Measurements from ENCODE around the gene TBC1D22B.

TBC1D22B gene

DNA sequence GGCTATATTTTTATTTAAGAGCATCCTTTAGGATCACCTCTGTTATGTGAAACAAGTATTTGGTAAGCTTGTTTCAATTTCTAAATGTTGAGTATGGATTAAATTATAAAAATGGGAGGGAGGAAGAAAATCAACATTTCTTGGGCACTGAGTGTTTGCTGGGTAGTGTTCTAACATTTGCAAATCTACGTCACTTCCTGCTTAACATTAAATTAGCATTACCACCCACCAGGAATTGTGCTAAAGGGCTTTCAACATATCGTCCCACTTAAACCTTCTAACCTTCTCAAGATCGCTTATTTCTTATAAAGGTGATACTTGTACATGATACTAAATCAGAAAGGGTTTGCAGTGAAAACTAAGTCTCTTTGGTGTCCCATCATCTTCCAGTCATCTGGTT, 8.3 kb downstream of the TBC1D22B start:
- Histone ChIP-seq H3K36me3 (ENCODE audit: control insufficient read depth in 2 of 2, insufficient read depth in 2 of 2, low read length in 2 of 2) (peaks cover 0 to 5% of the 10 kb centered on the region in 2 donors), H3K9me3 (ENCODE audit: control insufficient read depth in 2 of 2, low read length in 2 of 2) (no peaks in the 10 kb centered on the region), H3K9ac (ENCODE audit: low read depth in 1 of 2, low read length in 2 of 2) (no peak overlapping the region), H3K4me1 (ENCODE audit: control insufficient read depth in 2 of 2, insufficient read depth in 2 of 2, low read length in 2 of 2) (no peaks in the 10 kb centered on the region), H3K4me3 (ENCODE audit: low read length in 2 of 2) (no peak overlapping the region), H3K27me3 (ENCODE audit: control insufficient read depth in 2 of 2, insufficient read depth in 2 of 2, low read length in 2 of 2) (no peaks in the 10 kb centered on the region), H3K27ac (ENCODE audit: low read depth in 2 of 2, low read length in 2 of 2) (no peak overlapping the region)

DNA sequence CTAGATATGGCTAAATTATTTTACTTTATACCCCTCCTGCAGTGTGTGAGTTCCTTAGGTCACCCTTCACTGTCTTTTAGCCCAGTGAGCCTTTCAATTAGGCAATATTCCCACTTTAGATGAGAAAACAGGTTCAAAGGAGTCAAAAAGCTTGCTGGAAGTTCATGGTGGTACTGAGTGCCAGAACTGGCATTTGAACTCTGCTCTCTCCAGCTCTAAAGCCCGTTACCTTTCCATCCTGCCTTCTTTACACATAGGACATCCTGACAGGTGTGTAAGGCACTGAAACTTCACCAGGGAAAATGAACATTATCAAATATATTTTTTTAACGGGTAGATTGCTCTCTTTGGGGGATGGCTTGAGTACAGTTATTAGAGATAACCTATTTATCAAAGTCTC, 11.5 kb downstream of the TBC1D22B start:
- Histone ChIP-seq H3K9me3 (ENCODE audit: control insufficient read depth in 2 of 2, low read length in 2 of 2) (no peaks in the 10 kb centered on the region), H3K27ac (ENCODE audit: low read depth in 2 of 2, low read length in 2 of 2) (no peak overlapping the region), H3K4me3 (ENCODE audit: low read length in 2 of 2) (no peak overlapping the region), H3K27me3 (ENCODE audit: control insufficient read depth in 2 of 2, insufficient read depth in 2 of 2, low read length in 2 of 2) (no peaks in the 10 kb centered on the region), H3K9ac (ENCODE audit: low read depth in 1 of 2, low read length in 2 of 2) (no peak overlapping the region), H3K36me3 (ENCODE audit: control insufficient read depth in 2 of 2, insufficient read depth in 2 of 2, low read length in 2 of 2) (peaks cover 2 to 5% of the 10 kb centered on the region in 2 donors), H3K4me1 (ENCODE audit: control insufficient read depth in 2 of 2, insufficient read depth in 2 of 2, low read length in 2 of 2) (peaks cover 0 to 4% of the 10 kb centered on the region in 2 donors)

DNA sequence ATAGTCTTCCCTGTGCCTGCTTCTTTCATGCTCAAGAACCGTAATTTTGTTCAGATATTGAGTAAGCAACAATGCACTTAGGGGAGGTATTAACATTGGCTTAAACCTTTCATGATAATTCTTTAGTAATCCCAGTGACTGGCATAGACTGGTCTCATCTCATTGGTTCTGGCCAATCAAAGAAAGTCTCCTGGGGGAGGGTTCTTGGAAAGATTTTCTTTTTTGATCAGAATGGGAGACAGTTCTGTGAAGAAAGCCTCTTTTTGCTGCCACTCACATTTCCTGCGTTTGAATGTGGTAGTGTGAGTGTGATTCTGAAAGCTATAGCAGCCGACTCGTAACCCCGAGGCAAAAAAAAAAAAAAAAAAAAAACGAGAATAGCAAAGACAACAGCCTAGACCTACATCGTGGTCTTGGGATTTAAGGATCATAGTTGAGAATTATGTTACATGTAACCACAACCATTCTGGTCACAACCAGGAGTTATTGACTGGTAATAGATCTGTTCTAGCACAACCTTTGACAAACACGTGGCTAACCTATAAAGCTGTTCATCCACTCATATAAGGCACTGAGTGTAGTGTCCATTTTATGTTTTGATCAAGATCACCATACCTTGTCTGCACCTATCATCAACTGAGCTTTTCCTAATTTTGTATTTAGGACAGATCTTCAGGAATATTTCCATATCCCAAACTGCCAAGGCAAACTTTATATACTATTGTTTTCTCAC, 15.4 kb downstream of the TBC1D22B start:
- peaks cover 2 to 5% of the 10 kb centered on the region in 2 donors for H3K36me3 ChIP-seq (ENCODE audit: control insufficient read depth in 2 of 2, insufficient read depth in 2 of 2, low read length in 2 of 2)
- peaks cover 0 to 4% of the 10 kb centered on the region in 2 donors for H3K4me1 ChIP-seq (ENCODE audit: control insufficient read depth in 2 of 2, insufficient read depth in 2 of 2, low read length in 2 of 2)
- no peak overlapping the region for H3K4me3 ChIP-seq (ENCODE audit: low read length in 2 of 2)
- no peak overlapping the region for H3K27ac ChIP-seq (ENCODE audit: low read depth in 2 of 2, low read length in 2 of 2)
- no peaks in the 10 kb centered on the region for H3K27me3 ChIP-seq (ENCODE audit: control insufficient read depth in 2 of 2, insufficient read depth in 2 of 2, low read length in 2 of 2)
- no peak overlapping the region for H3K9ac ChIP-seq (ENCODE audit: low read depth in 1 of 2, low read length in 2 of 2)
- H3K9me3 ChIP-seq (ENCODE audit: control insufficient read depth in 2 of 2, low read length in 2 of 2) = no peaks in the 10 kb centered on the region

DNA sequence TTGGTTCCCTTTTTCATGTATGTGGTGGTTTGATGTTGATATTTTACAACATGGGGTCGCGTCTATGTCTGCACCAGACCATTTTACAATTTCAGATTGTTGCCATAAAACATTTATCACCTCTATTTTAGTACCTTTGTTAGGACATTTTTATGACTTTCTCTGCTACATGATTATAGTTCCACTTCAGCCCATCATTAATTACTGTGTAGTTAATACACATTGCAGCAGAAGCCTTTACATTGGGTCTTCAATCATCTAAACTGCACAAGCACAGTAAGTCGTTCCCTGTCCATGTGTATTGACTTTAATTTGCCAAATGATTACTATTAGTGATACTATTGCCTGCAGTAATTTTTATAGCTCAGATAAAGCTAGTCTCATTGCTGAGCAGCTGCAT, 16.1 kb downstream of the TBC1D22B start:
- Histone ChIP-seq H3K9ac (ENCODE audit: low read depth in 1 of 2, low read length in 2 of 2) (no peak overlapping the region), H3K4me1 (ENCODE audit: control insufficient read depth in 2 of 2, insufficient read depth in 2 of 2, low read length in 2 of 2) (peaks cover 0 to 4% of the 10 kb centered on the region in 2 donors), H3K27me3 (ENCODE audit: control insufficient read depth in 2 of 2, insufficient read depth in 2 of 2, low read length in 2 of 2) (no peaks in the 10 kb centered on the region), H3K36me3 (ENCODE audit: control insufficient read depth in 2 of 2, insufficient read depth in 2 of 2, low read length in 2 of 2) (peaks cover 2 to 5% of the 10 kb centered on the region in 2 donors), H3K27ac (ENCODE audit: low read depth in 2 of 2, low read length in 2 of 2) (no peak overlapping the region), H3K4me3 (ENCODE audit: low read length in 2 of 2) (no peak overlapping the region), H3K9me3 (ENCODE audit: control insufficient read depth in 2 of 2, low read length in 2 of 2) (no peaks in the 10 kb centered on the region)

DNA sequence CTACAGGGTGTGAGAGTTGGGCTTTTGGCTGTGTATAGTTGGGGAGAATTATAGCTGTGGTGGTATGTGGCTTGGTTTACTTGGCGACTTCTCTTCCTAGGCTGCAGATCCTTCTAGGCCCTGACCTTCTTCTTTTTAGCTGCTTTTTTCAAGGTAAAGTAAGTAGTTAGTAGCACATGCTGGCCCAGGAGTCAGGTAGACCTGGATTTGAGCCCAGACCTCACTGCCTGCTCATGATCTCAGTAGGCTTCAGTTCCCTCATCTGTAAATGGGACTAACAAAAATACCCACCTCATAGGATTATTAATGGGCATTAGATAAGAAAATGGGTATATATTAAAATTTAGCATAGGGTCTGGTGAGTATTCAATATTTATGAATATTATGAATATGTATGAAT, 17.8 kb downstream of the TBC1D22B start:
- Histone ChIP-seq H3K4me1 (ENCODE audit: control insufficient read depth in 2 of 2, insufficient read depth in 2 of 2, low read length in 2 of 2) (peaks cover 0 to 4% of the 10 kb centered on the region in 2 donors), H3K9me3 (ENCODE audit: control insufficient read depth in 2 of 2, low read length in 2 of 2) (no peaks in the 10 kb centered on the region), H3K27me3 (ENCODE audit: control insufficient read depth in 2 of 2, insufficient read depth in 2 of 2, low read length in 2 of 2) (no peaks in the 10 kb centered on the region), H3K9ac (ENCODE audit: low read depth in 1 of 2, low read length in 2 of 2) (no peak overlapping the region), H3K36me3 (ENCODE audit: control insufficient read depth in 2 of 2, insufficient read depth in 2 of 2, low read length in 2 of 2) (peaks cover 9 to 12% of the 10 kb centered on the region in 2 donors), H3K4me3 (ENCODE audit: low read length in 2 of 2) (no peak overlapping the region), H3K27ac (ENCODE audit: low read depth in 2 of 2, low read length in 2 of 2) (no peak overlapping the region)

DNA sequence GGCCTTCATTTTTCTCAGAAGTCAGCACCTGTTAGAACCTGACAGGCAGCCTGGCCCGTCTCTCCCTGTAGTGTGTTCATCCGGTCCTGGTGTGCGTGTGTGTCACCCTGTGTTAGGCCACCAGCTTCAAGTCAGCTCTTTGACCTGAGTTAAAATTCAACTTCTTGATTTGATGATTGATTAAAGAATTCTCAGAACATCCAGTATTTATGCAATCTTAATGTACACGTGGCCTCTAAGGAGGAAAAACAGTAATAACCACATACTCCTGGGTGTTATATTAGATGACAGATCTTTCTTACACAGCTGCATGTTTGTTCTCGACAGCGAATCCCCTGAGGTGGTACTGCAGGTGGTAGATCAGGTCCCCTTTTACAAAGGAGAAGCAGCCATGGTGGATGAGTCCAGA, 19.4 kb downstream of the TBC1D22B start:
- no peaks in the 10 kb centered on the region for H3K9me3 ChIP-seq (ENCODE audit: control insufficient read depth in 2 of 2, low read length in 2 of 2)
- H3K27ac ChIP-seq (ENCODE audit: low read depth in 2 of 2, low read length in 2 of 2) = no peak overlapping the region
- H3K27me3 ChIP-seq (ENCODE audit: control insufficient read depth in 2 of 2, insufficient read depth in 2 of 2, low read length in 2 of 2) = no peaks in the 10 kb centered on the region
- no peak overlapping the region for H3K4me3 ChIP-seq (ENCODE audit: low read length in 2 of 2)
- peaks cover 11 to 14% of the 10 kb centered on the region in 2 donors for H3K36me3 ChIP-seq (ENCODE audit: control insufficient read depth in 2 of 2, insufficient read depth in 2 of 2, low read length in 2 of 2)
- no peak overlapping the region for H3K9ac ChIP-seq (ENCODE audit: low read depth in 1 of 2, low read length in 2 of 2)
- H3K4me1 ChIP-seq (ENCODE audit: control insufficient read depth in 2 of 2, insufficient read depth in 2 of 2, low read length in 2 of 2) = peaks cover 0 to 4% of the 10 kb centered on the region in 2 donors

DNA sequence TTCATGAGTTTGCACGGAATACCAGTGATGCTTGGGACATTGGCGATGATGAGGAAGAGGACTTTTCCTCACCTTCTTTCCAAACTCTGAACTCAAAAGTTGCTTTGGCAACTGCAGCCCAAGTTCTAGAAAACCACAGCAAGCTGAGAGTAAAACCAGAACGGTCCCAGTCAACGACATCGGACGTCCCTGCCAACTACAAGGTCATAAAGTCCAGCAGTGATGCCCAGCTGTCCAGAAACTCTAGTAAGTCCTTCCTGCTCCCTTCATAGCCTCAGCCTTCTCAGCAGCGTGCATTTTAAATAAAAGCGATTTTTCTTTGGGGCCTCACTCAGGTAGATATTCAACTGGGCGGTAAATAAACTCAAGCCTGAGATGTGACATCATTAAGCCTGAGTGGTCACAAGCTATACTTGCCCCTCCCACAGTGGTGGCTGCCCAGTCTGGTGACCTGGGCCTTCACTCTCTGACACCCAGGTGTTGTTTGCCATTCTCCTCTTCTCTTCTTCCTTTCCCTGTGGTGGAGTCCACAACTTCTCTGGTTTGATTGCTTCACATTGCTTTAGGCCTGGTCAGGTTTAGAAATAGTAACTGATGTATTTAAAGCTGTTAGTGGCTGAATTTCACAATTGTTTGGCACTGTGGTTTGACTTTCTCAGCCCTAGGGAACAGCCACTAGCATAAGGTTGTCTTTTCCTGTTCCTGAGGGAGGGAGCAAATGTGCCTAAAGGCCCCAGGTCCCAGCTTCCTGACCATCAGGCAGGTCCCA, 22.0 kb downstream of the TBC1D22B start:
- H3K4me3 ChIP-seq (ENCODE audit: low read length in 2 of 2) = no peak overlapping the region
- peaks cover 31 to 33% of the 10 kb centered on the region in 2 donors for H3K36me3 ChIP-seq (ENCODE audit: control insufficient read depth in 2 of 2, insufficient read depth in 2 of 2, low read length in 2 of 2)
- H3K9ac ChIP-seq (ENCODE audit: low read depth in 1 of 2, low read length in 2 of 2) = no peak overlapping the region
- peaks cover 0 to 2% of the 10 kb centered on the region in 2 donors for H3K4me1 ChIP-seq (ENCODE audit: control insufficient read depth in 2 of 2, insufficient read depth in 2 of 2, low read length in 2 of 2)
- H3K9me3 ChIP-seq (ENCODE audit: control insufficient read depth in 2 of 2, low read length in 2 of 2) = no peaks in the 10 kb centered on the region
- H3K27me3 ChIP-seq (ENCODE audit: control insufficient read depth in 2 of 2, insufficient read depth in 2 of 2, low read length in 2 of 2) = no peaks in the 10 kb centered on the region
- no peak overlapping the region for H3K27ac ChIP-seq (ENCODE audit: low read depth in 2 of 2, low read length in 2 of 2)

DNA sequence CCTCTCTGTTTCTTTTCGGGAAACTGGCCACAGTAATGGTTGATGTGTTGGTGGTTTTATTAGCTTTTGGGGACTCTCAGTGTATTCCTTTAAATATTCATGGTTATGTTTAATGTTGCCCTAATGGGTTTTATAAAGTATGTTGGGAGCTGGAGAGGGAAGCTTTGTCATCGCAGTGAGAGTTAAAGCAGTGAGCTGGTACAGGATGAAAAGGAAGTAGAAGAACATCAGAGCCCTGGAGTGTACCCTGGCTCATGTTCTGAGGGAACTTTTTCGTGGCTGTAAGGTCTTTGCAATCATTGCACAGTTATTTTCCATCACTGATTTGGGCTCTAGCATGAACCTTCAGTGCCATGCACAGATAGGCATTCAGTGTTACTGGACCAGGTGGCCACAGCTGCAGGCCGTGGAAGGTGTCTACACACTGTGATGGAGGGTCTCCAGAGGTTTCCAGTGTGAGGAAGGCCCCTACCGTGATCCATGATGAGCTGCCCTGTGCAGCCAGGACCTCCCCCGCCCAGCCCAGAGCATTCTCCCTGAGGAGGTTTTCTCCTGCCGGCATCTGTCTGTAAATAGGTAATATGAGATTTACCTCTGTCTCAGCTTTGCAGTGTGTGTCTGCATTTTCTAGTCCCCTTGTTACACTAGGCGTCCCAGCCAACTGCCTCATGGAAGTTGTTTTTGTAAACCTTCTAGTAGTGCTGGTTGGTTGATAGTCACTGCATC, 22.8 kb downstream of the TBC1D22B start:
- Histone ChIP-seq H3K9me3 (ENCODE audit: control insufficient read depth in 2 of 2, low read length in 2 of 2) (no peaks in the 10 kb centered on the region), H3K36me3 (ENCODE audit: control insufficient read depth in 2 of 2, insufficient read depth in 2 of 2, low read length in 2 of 2) (peaks cover 37% of the 10 kb centered on the region in 2 donors), H3K27ac (ENCODE audit: low read depth in 2 of 2, low read length in 2 of 2) (no peak overlapping the region), H3K4me3 (ENCODE audit: low read length in 2 of 2) (no peak overlapping the region), H3K9ac (ENCODE audit: low read depth in 1 of 2, low read length in 2 of 2) (no peak overlapping the region), H3K4me1 (ENCODE audit: control insufficient read depth in 2 of 2, insufficient read depth in 2 of 2, low read length in 2 of 2) (peaks cover 0 to 2% of the 10 kb centered on the region in 2 donors), H3K27me3 (ENCODE audit: control insufficient read depth in 2 of 2, insufficient read depth in 2 of 2, low read length in 2 of 2) (no peaks in the 10 kb centered on the region)

DNA sequence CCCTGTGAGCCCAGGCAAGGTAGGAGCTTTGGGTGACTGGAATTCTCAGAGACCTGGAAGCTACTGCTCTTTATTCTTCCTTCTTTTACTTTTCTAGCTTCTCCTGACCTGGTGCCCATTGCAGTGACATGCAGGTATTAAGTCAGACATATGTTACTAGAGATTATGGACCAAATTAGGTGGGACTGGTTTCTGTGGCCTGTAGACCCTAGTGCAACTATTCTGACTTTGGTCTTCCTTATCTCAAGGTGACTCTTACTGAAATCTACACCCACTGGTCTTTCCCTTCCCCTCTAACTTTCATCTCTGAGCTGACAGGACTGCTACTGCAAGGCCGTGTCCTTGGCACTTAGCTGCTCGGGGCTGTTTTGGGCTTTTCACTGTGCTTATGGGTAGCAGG, 24.8 kb downstream of the TBC1D22B start:
- Histone ChIP-seq H3K9ac (ENCODE audit: low read depth in 1 of 2, low read length in 2 of 2) (no peak overlapping the region), H3K4me1 (ENCODE audit: control insufficient read depth in 2 of 2, insufficient read depth in 2 of 2, low read length in 2 of 2) (peaks cover 0 to 2% of the 10 kb centered on the region in 2 donors), H3K36me3 (ENCODE audit: control insufficient read depth in 2 of 2, insufficient read depth in 2 of 2, low read length in 2 of 2) (peaks cover 41 to 45% of the 10 kb centered on the region in 2 donors), H3K9me3 (ENCODE audit: control insufficient read depth in 2 of 2, low read length in 2 of 2) (no peaks in the 10 kb centered on the region), H3K27ac (ENCODE audit: low read depth in 2 of 2, low read length in 2 of 2) (no peak overlapping the region), H3K27me3 (ENCODE audit: control insufficient read depth in 2 of 2, insufficient read depth in 2 of 2, low read length in 2 of 2) (no peaks in the 10 kb centered on the region), H3K4me3 (ENCODE audit: low read length in 2 of 2) (no peak overlapping the region)

DNA sequence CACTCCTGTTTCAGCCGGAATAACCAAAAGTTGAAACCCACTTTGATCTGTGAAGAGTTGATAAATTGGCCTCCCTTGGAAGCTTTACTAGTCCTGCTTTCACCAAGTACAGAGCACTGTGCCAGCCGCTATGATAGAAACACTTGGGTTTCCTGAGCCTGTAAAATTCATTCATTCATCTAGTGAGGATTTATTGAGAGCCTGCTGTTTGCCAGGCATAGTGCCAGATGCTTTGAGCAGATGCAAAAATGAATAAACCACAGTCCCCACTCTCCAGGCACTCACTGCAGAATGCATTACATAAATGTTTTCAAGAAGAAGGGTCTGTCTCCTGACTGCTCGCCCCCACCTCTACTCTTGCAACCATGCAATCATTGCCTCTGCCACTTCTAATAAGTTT, 25.7 kb downstream of the TBC1D22B start:
- Histone ChIP-seq H3K4me3 (ENCODE audit: low read length in 2 of 2) (no peak overlapping the region), H3K9ac (ENCODE audit: low read depth in 1 of 2, low read length in 2 of 2) (no peak overlapping the region), H3K9me3 (ENCODE audit: control insufficient read depth in 2 of 2, low read length in 2 of 2) (no peaks in the 10 kb centered on the region), H3K36me3 (ENCODE audit: control insufficient read depth in 2 of 2, insufficient read depth in 2 of 2, low read length in 2 of 2) (peaks cover 44 to 49% of the 10 kb centered on the region in 2 donors), H3K27ac (ENCODE audit: low read depth in 2 of 2, low read length in 2 of 2) (no peak overlapping the region), H3K4me1 (ENCODE audit: control insufficient read depth in 2 of 2, insufficient read depth in 2 of 2, low read length in 2 of 2) (peaks cover 0 to 2% of the 10 kb centered on the region in 2 donors), H3K27me3 (ENCODE audit: control insufficient read depth in 2 of 2, insufficient read depth in 2 of 2, low read length in 2 of 2) (no peaks in the 10 kb centered on the region)

Data from mucosa of rectum (tissue), 2 donors.